ENCODE results near the gene GNG13.
"Not testable (repeated sequence)": the region's sequence is repeated elsewhere in the genome, so short reads cannot be mapped to it uniquely, and the experiment has no call there.

GNG13 gene

GRCh38 chr16:776298-776697 is 24.2 kb downstream of the GNG13 start:
- not testable (repeated sequence) for DNase-seq

- DNase-seq, result no peak
These were observed 25.2 kb downstream of the GNG13 start for GRCh38 chr16:775236-775796.

GRCh38 chr16:774086-775001 is 26.2 kb downstream of the GNG13 start:
- no peak for DNase-seq

GRCh38 chr16:772959-773358 is 27.6 kb downstream of the GNG13 start:
- no peak for DNase-seq

- DNase-seq, result no peak
These were observed 30.1 kb downstream of the GNG13 start for GRCh38 chr16:770411-770810.

GRCh38 chr16:769934-770333 is 30.6 kb downstream of the GNG13 start:
- DNase-seq, result no peak

- DNase-seq, result no peak
These were observed 31.2 kb downstream of the GNG13 start for GRCh38 chr16:769184-769784.

- no peak for DNase-seq
These were observed 32.1 kb downstream of the GNG13 start for GRCh38 chr16:768428-768827.

- no peak for DNase-seq
These were observed 32.7 kb downstream of the GNG13 start for GRCh38 chr16:767743-768235.

GRCh38 chr16:766820-767640 is 33.5 kb downstream of the GNG13 start:
- no peak for DNase-seq

GRCh38 chr16:766008-766819 is 34.3 kb downstream of the GNG13 start:
- no peak for DNase-seq

GRCh38 chr16:765488-765865 is 35.1 kb downstream of the GNG13 start:
- no peak for DNase-seq

- DNase-seq, result no peak
These were observed 35.6 kb downstream of the GNG13 start for GRCh38 chr16:764848-765487.

GRCh38 chr16:764184-764750 is 36.3 kb downstream of the GNG13 start:
- DNase-seq, result no peak

GRCh38 chr16:763369-764183 is 37.0 kb downstream of the GNG13 start:
- no peak for DNase-seq

GRCh38 chr16:762595-763268 is 37.8 kb downstream of the GNG13 start:
- no peak for DNase-seq

- no peak for DNase-seq
These were observed 38.7 kb downstream of the GNG13 start for GRCh38 chr16:761625-762513.

- DNase-seq, result no peak
These were observed 39.8 kb downstream of the GNG13 start, which contains the start of gene MSLN for GRCh38 chr16:760545-761343. Gene MSLN, plus strand, starts transcription at chr16:760734. Its CDS starts 1,947 bp downstream, at chr16:762681.

Measured in GF-D8 (cell line).